Parietal lobe (tissue), 1 donor: Measurements from ENCODE around the gene TAF1C. TPM values are rescaled to one million over a fixed set of nuclear protein-coding genes. Genes with fewer than 3 reads are reported as not detected.

Experiments
- total RNA-seq: library from RNA; depleted of rRNA; stranded (reverse); fragments of >200 nt; gene quantifications from one replicate; pipeline ENCODE4 v1.2.3, GENCODE V29; 2014

TAF1C gene, protein sequence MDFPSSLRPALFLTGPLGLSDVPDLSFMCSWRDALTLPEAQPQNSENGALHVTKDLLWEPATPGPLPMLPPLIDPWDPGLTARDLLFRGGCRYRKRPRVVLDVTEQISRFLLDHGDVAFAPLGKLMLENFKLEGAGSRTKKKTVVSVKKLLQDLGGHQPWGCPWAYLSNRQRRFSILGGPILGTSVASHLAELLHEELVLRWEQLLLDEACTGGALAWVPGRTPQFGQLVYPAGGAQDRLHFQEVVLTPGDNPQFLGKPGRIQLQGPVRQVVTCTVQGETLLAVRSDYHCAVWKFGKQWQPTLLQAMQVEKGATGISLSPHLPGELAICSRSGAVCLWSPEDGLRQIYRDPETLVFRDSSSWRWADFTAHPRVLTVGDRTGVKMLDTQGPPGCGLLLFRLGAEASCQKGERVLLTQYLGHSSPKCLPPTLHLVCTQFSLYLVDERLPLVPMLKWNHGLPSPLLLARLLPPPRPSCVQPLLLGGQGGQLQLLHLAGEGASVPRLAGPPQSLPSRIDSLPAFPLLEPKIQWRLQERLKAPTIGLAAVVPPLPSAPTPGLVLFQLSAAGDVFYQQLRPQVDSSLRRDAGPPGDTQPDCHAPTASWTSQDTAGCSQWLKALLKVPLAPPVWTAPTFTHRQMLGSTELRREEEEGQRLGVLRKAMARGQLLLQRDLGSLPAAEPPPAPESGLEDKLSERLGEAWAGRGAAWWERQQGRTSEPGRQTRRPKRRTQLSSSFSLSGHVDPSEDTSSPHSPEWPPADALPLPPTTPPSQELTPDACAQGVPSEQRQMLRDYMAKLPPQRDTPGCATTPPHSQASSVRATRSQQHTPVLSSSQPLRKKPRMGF
- 36.3 TPM for total RNA-seq

GRCh38 chr16:84186685-84187437 is at the start of gene TAF1C:
TAF1C (minus strand) TSS chr16:84187057; CDS start chr16:84184988, 2,069 bp downstream.

DNA sequence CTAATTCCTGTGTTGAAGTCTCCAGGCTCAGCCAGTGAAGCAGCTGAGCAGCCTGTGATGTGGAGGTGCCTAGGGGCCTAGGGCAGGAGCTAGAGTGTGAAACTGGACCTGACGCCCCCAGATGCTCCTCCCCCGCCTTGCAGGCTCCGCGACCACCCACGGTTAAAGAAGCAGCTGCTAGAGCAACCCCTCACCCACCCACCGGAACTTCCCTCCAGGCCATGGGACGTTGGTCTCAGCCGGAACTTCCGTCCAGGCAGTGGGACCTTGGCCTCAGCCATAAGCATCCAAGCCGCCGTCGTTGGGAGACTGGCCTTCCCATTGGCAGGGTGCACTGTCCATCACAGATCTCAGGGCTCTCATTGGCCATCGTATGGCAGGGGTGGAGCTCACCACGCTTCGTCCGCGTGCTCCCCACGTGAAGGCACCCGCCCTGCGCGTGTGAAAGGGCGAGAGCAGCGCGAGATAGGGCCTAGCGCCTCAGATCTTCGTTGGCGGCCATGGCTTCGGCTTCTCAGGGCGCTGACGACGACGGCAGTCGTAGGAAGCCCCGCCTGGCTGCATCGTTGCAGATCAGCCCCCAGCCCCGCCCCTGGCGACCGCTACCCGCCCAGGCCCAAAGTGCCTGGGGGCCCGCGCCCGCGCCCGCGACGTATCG is 4.0 kb upstream of the TAF1C start, which contains the start of gene ADAD2:
Gene ADAD2 (plus strand): TSS at position 427 of the 658 bp plus-strand sequence. CDS start 74 bp downstream, at position 501.

GRCh38 chr16:84144859-84145639 is 41.8 kb downstream of the TAF1C start, which contains the start of the genes DNAAF1 and HSDL1:
DNAAF1 (plus strand) TSS chr16:84145308; CDS start chr16:84145441, 133 bp downstream.
HSDL1 (minus strand) TSS chr16:84145177; CDS start chr16:84131321, 13,856 bp downstream.

Other genes with a start within 250 kb of the TAF1C start
- gene OSGIN1, start 233.8 kb downstream of the TAF1C start, total RNA-seq: not detected
- gene NECAB2, start 218.8 kb downstream of the TAF1C start, total RNA-seq: 0.63 TPM
- gene SLC38A8, start 144.3 kb downstream of the TAF1C start, total RNA-seq: not detected
- 138 TPM for gene MBTPS1, start 70.1 kb downstream of the TAF1C start, total RNA-seq
- gene HSDL1, start 41.9 kb downstream of the TAF1C start, total RNA-seq: 146 TPM
- gene DNAAF1, start 41.7 kb downstream of the TAF1C start, total RNA-seq: 0.94 TPM
- gene ADAD2, start 4.1 kb upstream of the TAF1C start, total RNA-seq: not detected
- not detected for gene KCNG4, start 53.0 kb upstream of the TAF1C start, total RNA-seq
- 0.31 TPM for gene WFDC1, start 107.8 kb upstream of the TAF1C start, total RNA-seq
- gene ATP2C2, start 181.5 kb upstream of the TAF1C start, total RNA-seq: 15.0 TPM